MM.1S (cell line): Measurements from ENCODE around the gene SETBP1.

ENCODE experiments used
- EZH2 ChIP-seq: fragments of 300-600 bp; sonication (generic); optimal IDR thresholded peaks from 2 replicates; pipeline ENCODE3; 2017; ENCODE audit warnings: low read depth, mild to moderate bottlenecking, antibody characterized with exemption, low read length, mixed read lengths
- TF ChIP-seq, protein P1 (sequence below): fragments of 300-600 bp; sonication (generic); IDR thresholded peaks from 2 replicates; pipeline ENCODE4 v1.5.1; 2016; ENCODE audit warnings: antibody characterized with exemption, low read length, mixed read lengths

DNA sequence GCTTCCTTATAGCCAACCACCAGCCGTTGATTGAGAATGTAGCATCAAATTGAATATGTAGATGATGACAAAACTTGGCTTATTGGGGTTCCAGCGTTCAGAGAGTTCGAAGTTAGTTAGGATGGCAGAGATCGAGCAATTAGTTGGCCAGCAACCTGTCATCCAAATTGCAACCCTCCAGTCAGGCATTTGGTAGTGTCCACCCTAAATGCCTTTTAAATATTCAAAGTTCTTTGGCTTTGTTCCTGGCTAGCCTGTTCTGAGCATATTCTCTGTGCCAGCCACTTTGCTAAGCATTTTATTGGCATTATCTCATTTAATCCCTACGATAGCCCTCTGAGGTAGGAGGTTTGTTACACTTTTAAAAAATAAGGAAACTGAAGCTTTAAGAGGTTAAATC lies 342.8 kb downstream of the SETBP1 start:
- TF ChIP-seq, protein P1, sequence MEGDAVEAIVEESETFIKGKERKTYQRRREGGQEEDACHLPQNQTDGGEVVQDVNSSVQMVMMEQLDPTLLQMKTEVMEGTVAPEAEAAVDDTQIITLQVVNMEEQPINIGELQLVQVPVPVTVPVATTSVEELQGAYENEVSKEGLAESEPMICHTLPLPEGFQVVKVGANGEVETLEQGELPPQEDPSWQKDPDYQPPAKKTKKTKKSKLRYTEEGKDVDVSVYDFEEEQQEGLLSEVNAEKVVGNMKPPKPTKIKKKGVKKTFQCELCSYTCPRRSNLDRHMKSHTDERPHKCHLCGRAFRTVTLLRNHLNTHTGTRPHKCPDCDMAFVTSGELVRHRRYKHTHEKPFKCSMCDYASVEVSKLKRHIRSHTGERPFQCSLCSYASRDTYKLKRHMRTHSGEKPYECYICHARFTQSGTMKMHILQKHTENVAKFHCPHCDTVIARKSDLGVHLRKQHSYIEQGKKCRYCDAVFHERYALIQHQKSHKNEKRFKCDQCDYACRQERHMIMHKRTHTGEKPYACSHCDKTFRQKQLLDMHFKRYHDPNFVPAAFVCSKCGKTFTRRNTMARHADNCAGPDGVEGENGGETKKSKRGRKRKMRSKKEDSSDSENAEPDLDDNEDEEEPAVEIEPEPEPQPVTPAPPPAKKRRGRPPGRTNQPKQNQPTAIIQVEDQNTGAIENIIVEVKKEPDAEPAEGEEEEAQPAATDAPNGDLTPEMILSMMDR = no peak
- no peak for TF ChIP-seq EZH2
